Activated B cell treated with CpG ODN at 0.5 μM for 24 hours (primary cell): ENCODE results near the gene AAMP. TPM values are rescaled to one million over a fixed set of nuclear protein-coding genes. Genes with fewer than 3 reads are reported as not detected.

Experiments used
- ATAC-seq: fragments of 200-7000 bp; cut with Tn5 transposase; one replicate; pipeline ENCODE4 v1.10.0; 2021; ENCODE audit warnings: low read depth, mild to moderate bottlenecking, moderate library complexity
- CTCF ChIA-PET: fragments of 350-600 bp; sonication (Branson Sonifier 250); formaldehyde crosslinking; loops from one replicate; lab custom pipeline; 2021; ENCODE audit warnings: antibody characterized with exemption; lab: Charles Lee
- POLR2A ChIA-PET: fragments of 350-600 bp; sonication (Branson Sonifier 250); formaldehyde crosslinking; loops from one replicate; lab custom pipeline; 2021; ENCODE audit warnings: antibody characterized with exemption; lab: Charles Lee
- DNase-seq: peaks from one replicate; pipeline ENCODE4 v3.0.0; 2022
- H3K27ac Mint-ChIP-seq: one replicate; pipeline ENCODE4 v1.8.0; 2020; ENCODE audit warnings: mixed read lengths
- H3K27me3 Mint-ChIP-seq: one replicate; pipeline ENCODE4 v1.8.0; 2021; ENCODE audit warnings: mixed read lengths
- H3K36me3 Mint-ChIP-seq: one replicate; pipeline ENCODE4 v1.8.0; 2021; ENCODE audit warnings: low read depth, mixed read lengths
- H3K4me1 Mint-ChIP-seq: one replicate; pipeline ENCODE4 v1.8.0; 2021; ENCODE audit warnings: mixed read lengths
- H3K4me3 Mint-ChIP-seq: one replicate; pipeline ENCODE4 v1.8.0; 2020; ENCODE audit warnings: mild to moderate bottlenecking, mixed read lengths
- H3K9me3 Mint-ChIP-seq: one replicate; pipeline ENCODE4 v1.8.0; 2020; ENCODE audit warnings: mixed read lengths
- CTCF ChIP-seq: fragments of 200-600 bp; IDR thresholded peaks from one replicate; pipeline ENCODE4 v1.8.0; 2022; ENCODE audit warnings: antibody characterized with exemption, mild to moderate bottlenecking
- intact Hi-C: fragments of 100-400 bp; cut with micrococcal nuclease; formaldehyde crosslinking; loops from one replicate; pipeline ENCODE4 v1.15.1; 2024
- total RNA-seq: library from RNA; stranded (reverse); gene quantifications from 2 replicates; pipeline ENCODE4 v1.2.3, GENCODE V29; 2022

Gene AAMP
- total RNA-seq, 1 donor from 2014 or later = 63.4 TPM

- ChIA-PET POLR2A (no interaction called here), CTCF (no interaction called here)
- Mint-ChIP-seq H3K4me1 (peaks cover 30% of the 10 kb centered on the region), H3K4me3 (no peak overlapping the region), H3K27me3 (no peaks in the 10 kb centered on the region), H3K36me3 (peaks cover 83% of the 10 kb centered on the region), H3K9me3 (no peaks in the 10 kb centered on the region), H3K27ac (no peak overlapping the region)
- DNase-seq (no peak), ATAC-seq (no peak)
- TF ChIP-seq CTCF = no peak
- intact Hi-C loops = no loop called here
Measured at GRCh38 chr2:218278531-218279360, 8.8 kb upstream of the AAMP start.

GRCh38 chr2:218277921-218278320 is 8.0 kb upstream of the AAMP start:
- ATAC-seq (no peak), DNase-seq (no peak)
- POLR2A ChIA-PET = no interaction called here
- H3K9me3 Mint-ChIP-seq = no peaks in the 10 kb centered on the region
- CTCF ChIA-PET = no interaction called here
- peaks cover 27% of the 10 kb centered on the region for H3K4me1 Mint-ChIP-seq
- H3K4me3 Mint-ChIP-seq = no peak overlapping the region
- no peak for TF ChIP-seq CTCF
- no peaks in the 10 kb centered on the region for H3K27me3 Mint-ChIP-seq
- intact Hi-C loops = no loop called here
- H3K27ac Mint-ChIP-seq = no peak overlapping the region
- peaks cover 86% of the 10 kb centered on the region for H3K36me3 Mint-ChIP-seq

- H3K4me3 Mint-ChIP-seq = no peak overlapping the region
- ATAC-seq = no peak
- peak overlapping the region; percentile 41 for H3K27ac Mint-ChIP-seq
- intact Hi-C loops = no loop called here
- H3K36me3 Mint-ChIP-seq = peaks cover 80% of the 10 kb centered on the region
- peaks cover 29% of the 10 kb centered on the region for H3K4me1 Mint-ChIP-seq
- no peak for TF ChIP-seq CTCF
- CTCF ChIA-PET = interaction anchor here (7.5 kb wide), 1 partner anchor 12 kb away, joined by 138 read pairs; the partner anchor contains the start of gene TMBIM1
- POLR2A ChIA-PET = interaction anchor here (0.6 kb wide), 1 partner anchor 22 kb away, joined by 3 read pairs; no protein-coding TSS in a partner anchor
- H3K27me3 Mint-ChIP-seq = no peaks in the 10 kb centered on the region
- no peaks in the 10 kb centered on the region for H3K9me3 Mint-ChIP-seq
- DNase-seq = no peak
Measured at GRCh38 chr2:218276986-218277755, 7.2 kb upstream of the AAMP start.

- Mint-ChIP-seq H3K27me3 (no peaks in the 10 kb centered on the region), H3K27ac (peak overlapping the region; percentile 73), H3K4me3 (no peak overlapping the region), H3K4me1 (peaks cover 44% of the 10 kb centered on the region), H3K36me3 (peaks cover 72% of the 10 kb centered on the region), H3K9me3 (no peaks in the 10 kb centered on the region)
- intact Hi-C loops = no loop called here
- ChIA-PET POLR2A (interaction anchor here (0.6 to 7.3 kb wide), 3 partner anchors 10 to 916 kb away, joined by 3 to 97 read pairs (median 56); partner anchors contain the start of gene TMBIM1), CTCF (interaction anchor here (1.0 to 7.5 kb wide), 3 partner anchors 13 to 92 kb away, joined by 3 to 138 read pairs (median 73); partner anchors contain the start of genes CATIP and TMBIM1)
- DNase-seq (no peak), ATAC-seq (no peak)
- no peak for TF ChIP-seq CTCF
Measured at GRCh38 chr2:218275371-218276072, 5.6 kb upstream of the AAMP start.
